HG03378 (cell line): ENCODE results near the gene PTBP3.
"Not testable (repeated sequence)": the region's sequence is repeated elsewhere in the genome, so short reads cannot be mapped to it uniquely, and the experiment has no call there.

Source experiments
- ATAC-seq: cut with Tn5 transposase; IDR thresholded peaks from one replicate; pipeline ENCODE4 v1.9.1; 2021; ENCODE audit warnings: mild to moderate bottlenecking, moderate library complexity; ENCODE audit not compliant: unreplicated experiment

Gene PTBP3

DNA sequence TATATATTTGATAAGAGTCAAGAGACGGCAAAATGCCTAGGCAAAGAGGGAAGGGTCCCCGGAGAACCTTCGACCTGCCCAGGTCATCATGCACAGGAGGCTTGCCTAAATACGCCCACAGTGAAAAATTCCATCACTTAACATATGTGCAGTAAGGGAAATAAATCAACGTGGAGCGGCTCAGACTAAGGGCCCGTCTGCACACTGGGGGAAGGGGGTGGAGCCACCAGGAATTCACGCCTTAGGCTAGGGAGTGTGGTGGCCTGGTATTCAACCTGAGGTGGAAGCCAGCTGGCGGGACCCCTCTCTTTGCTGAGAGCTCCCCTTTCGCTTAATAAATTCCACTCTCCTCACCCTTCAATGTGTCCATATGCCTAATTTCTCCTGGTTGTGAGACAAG lies 8.3 kb downstream of the PTBP3 start:
- no peak for ATAC-seq

DNA sequence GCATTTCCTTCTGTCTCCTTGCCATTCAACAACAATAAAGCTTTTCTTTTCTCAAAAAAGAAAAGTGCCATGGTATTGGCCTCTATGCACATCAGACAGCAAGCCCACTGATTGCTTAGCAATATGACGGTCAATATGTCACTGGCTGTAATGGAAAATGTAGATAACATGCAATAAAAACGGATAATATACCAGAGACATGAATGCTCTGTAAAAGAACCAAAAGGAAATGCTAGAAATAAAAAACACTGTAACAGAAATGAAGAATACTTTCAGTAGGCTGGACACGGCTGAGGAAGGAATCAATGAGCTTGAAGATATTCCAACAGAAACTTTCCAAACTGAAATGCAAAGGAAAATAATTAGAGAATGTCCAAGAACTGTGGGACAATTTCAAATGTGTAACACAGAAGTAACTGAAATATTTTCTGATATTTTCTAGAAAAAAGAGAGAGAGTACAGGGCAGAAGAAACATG lies 10.0 kb downstream of the PTBP3 start:
- no peak for ATAC-seq

DNA sequence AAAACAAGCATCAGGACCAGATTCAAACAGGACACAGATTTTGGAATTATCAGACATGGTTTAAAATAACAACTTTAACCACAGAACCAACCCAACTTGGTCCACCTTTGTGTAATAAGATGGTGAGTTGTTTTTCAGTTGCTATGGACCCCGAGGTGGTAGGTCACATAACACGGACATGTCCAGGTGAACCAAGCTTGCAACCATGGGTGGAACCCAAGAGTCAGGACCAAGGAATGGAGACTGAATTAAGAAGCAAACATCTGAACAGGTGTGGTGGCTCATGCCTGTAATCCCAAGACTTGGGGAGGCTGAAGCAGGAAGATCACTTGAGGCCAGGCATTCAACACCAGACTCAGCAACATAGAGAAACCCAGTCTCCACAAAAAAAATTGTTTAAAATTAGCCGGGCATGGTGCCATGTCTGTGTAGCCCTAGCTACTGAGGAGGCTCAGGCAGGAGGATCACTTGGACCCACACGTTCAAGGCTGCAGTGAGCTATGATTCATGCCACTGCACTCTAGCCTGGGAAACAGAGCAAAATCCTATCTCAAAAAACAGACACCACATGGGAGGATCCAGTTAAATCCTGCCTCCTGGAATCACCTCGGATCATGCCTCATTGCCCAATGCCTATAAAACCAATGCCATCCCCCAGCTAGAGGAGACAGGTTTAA lies 10.6 kb downstream of the PTBP3 start:
- ATAC-seq = no peak

DNA sequence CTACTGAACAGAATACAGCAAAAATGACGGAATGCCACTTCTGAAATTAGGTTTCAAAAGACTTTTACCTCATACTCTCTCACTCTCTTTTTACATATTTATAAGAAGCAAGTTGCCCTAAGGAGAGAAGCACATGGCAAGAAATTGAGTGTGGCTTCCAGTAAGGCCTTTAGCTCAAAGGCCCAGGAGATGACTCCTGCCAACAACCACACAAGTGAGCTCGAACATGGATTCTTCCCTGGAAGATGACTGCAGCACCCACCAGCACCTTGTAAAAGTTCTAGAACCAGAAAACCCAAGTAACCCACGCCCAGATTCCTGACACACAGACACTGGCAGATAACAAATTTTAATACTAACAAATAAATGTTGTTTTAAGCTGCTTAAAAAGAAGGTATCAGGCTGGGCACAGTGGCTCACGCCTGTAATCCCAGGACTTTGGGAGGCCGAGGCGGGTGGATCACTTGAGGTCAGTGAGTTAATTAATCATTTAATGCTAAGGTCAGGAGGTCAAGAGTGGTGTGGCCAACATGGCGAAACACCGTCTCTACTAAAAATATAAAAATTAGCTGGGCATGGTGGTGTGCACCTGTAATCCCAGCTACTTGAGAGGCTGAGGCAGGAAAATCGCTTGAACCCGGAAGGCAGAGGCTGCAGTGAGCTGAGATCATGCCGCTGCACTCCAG lies 17.0 kb downstream of the PTBP3 start:
- ATAC-seq = no peak

DNA sequence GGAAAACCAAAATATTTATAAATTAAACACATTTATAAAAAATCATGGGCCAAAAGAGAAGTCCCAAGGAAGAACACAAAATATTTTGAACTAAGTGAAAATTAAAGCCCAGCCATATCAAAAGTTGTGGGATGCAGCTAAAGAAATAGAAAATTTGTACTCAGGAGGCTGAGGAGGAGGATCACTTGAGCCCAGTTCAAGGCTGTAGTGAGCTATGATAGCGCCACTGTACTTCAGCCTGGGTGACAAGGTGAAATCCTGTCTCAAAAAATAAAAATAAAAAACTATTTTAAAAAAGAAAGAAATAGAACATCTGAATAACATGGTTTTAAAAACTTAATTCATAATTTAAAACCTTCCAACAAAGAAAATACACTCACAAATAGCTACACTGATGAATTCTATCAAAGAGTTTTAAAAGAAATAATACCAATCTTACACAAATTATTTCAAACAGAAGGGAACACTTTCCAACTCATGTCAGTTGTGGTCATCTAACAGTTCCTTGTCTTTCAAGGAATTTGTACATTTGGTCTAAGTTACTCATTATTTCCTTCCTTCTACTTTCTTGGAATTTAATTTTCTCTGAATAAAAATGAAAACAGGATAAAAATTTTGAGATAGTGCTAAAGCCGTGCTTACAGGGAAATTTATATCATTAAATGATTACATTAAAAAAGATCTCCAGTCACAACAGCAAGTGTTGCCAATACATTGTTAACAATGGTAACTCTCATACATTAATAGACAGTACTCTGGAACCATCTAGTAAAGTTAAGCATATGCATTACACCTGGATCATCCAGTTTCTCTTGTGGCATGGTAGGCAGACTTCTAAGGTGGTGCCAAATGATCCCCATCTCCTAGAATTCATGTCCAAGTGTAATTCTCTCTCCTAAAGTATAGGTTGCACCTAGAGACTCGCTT lies 17.8 kb downstream of the PTBP3 start:
- no peak for ATAC-seq

DNA sequence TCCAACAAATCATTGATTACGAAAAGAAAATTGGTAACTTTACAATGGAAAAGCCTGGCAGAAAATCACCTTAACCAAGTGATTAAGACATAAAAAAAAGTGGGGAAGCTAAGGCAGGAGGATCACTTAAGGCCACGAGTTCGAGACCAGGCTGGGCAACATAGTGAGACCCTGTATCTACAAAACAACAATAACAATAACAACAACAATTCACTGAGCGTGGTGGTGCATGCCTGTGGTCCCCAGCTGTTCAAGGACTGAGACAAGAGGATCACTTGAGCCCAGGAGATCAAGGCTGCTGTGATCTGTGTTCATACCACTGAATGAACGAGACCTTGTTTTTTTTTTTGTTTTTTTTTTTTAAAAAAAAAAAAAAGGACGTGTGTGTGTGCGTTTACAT lies 21.3 kb downstream of the PTBP3 start:
- no peak for ATAC-seq

DNA sequence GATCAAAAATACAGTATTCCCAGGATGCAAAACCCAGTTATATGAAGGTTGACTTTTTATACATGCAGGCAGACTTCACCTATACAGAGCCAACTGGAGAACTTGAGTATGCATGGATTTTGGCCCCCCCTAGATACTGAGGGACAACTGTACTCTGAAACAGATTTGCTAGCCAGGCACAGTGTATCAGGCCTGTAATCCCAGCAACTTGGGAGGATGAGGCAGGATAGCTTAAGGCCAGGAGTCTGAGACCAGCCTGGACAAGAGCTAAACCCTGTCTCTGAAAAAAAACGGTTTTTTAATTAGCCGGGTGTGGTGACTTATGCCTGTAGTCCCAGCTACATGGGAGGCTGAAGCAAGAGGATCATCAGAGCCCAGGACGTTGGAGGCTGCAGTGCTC lies 21.9 kb downstream of the PTBP3 start:
- ATAC-seq = no peak

DNA sequence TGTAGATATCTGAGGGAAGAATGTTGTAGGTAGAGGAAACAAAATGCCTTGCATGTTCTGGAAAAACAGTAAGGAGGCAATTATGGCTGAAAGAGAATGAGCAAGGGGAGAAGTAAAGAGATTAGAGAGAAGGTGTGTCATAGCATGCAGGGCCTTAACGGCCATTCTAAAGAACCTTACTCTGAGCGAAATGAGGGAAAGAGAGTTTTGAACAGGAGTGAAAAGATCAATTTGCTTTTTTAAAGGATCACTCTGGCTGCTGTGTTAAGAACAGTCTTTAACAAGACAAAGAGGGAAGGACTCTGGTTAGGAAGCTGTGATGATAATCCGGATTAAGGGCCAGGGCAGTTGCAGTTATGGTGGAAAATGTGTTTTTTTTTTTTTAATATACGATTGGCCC lies 22.6 kb downstream of the PTBP3 start:
- no peak for ATAC-seq

DNA sequence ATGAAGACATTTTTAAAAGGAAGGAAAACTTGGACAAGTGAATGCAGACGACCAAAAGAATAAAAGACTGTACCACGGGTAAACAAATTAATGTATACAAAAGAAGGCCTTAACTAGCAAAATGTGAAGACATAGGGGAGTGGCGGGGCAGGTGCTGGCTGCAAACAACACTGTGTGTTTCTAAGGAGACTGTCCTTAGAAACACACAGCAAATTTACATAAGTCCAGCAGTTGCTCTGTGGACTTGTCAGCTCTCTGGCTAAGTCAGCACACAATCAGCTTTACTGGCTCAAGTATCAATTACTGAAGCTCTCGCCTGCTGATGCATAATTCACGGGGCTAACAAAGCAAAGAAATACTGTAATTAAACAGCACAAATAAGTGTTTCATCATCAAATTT lies 24.8 kb downstream of the PTBP3 start:
- ATAC-seq = no peak

DNA sequence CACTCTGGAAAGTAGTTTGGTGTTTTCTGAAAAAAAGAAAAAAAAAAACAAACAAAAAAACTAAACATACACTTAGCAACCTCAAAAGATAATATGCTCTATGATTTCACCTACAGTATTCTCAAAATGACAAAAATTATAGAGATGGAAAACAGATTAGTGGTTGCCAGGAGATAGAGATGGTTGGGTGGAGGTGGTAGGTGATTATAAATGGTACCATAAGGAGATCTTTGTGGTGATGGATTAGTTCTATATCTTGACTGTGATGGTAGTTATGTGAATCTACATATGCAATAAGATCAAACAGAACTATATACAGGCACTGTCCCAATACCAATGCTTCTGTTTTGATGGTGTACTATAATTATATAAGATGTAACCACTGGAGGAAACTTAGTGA lies 32.0 kb downstream of the PTBP3 start:
- no peak for ATAC-seq

DNA sequence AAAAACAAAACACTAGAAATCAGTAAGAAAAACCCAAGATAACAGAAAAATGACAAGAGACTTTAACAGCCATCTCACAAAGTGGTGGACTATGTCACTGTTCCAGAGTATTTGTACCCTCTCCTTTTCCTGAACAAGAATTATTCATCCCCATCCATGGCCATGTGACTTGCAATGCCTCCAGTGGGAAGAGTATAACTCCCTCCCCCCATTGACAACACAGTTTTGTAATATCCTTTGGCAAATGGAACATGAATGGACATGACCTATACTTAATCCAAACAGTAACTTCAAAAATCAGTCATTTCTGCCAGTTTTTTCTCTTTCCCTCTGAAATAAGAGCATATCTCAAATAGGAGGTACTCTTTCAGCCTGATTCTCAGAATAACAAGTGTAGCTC lies 33.9 kb downstream of the PTBP3 start:
- no peak for ATAC-seq

DNA sequence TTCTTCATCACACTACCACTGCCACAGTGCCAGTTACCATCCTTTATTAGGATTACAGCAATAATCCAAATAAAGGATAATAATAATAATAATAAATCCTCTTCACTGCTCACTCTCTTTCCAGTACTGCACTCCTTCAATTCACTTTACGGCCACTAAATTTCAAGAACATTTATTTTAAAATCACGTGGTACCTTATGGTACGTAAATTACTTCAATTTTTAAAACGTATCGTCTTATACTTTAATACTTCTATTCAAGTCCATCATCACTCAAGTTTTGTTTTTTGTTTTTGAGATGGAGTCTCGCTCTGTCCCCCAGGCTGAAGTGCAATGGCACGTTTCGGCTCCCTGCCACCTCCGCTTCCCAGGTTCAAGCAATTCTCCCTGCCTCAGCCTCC lies 36.5 kb downstream of the PTBP3 start:
- ATAC-seq = no peak

DNA sequence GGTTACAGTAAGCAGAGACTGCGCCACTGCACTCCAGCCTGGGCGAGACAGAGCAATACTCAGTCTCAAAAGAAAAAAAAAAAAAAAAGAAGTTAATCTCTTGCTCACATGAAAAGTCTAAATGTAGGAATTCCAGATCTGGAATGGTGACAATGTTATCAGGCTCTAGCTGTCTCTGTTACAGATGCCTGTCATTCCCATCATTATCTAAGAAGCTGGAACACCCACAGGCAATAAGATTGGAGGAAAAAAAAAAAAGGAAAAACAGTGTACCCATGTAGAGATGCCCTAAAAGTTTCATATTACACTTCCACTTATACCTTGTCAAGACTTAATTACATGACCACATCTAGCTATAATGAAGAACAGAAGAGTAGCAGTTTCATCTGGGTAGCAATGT lies 38.2 kb downstream of the PTBP3 start:
- ATAC-seq = no peak

DNA sequence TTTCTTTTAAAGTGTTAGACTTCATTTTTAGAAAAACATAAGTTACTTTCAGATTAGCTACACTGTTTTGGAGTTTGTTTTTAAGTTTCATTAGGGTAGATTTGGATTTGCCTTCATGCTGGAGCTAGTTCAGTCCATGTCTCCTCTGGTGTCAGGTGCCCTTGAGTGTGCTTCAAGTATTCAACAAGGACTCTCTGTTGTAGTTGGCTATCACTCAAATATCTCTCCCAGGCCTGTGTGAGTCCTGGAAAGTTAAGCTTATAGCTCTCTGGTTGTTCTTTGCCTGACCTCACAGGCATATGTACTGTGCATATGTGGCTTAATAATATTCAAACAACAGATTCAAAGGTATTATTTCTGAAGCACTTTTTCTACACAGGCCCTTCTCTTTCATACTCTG lies 45.4 kb downstream of the PTBP3 start:
- ATAC-seq = no peak

DNA sequence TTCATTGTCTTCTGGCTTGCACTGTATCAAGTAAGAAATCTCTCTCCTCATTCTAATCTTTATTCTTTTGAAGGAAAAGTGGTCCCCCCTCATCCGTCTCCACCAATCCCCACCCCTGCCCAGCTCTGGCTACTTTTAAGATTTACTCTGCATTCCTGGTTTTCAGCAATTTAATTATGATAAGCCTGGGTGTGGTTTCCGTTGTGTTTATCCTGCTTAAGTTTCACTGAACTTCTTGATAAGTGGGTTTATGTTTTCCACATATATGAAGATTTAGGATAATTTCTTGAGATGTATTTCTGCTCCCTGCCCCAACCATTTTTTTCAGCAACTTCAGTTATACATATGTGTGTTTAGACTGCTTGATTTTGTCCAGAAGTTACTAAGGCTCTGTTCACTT lies 46.5 kb downstream of the PTBP3 start:
- ATAC-seq = no peak

DNA sequence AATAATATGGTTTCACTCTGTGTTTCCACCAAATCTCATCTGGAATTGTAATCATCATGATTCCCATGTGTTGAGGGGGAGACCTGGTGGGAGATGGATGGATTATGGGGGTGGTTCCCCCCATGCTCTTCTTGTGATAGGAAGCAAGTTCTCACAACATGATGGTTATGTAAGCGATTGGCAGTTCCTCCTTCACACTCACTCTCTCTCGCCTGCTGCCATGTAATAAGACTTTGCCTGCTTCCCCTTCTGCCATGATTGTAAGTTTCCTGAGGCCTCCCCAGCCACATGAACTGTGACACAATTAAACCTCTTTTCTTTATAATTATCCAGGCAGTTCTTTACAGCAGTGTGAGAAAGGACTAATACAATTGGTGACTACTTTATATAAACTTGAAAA lies 48.4 kb downstream of the PTBP3 start:
- no peak for ATAC-seq

DNA sequence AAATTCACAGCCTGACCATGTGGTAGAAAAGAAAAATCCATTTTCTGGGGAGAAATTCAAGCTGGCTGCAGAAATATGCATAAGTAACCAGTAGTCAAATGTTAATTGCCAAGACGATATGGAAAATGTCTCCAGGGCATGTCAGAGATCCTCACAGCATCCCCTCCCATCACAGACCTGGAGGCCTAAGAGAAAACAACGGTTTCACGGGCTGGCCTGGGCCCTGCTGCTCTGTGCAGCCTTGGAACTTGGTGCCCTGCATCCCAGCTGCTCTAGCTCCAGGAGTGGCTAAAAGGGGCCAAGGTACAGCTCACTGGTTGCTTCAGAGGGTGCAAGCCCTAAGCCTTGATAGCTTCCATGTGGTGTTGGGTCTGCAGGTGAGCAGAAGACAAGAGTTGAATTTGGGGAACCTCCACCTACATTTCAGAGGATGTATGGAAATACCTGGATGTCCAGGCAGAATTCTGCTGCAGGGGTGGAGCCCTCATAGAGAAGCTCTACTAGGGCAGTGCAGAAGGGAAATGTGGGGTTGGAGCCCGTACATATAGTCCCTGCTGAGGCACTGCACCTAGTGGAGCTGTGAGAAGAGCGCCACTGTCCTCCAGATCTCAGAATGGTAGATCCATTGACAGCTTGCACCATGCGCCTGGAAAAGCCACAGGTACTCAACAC lies 49.7 kb downstream of the PTBP3 start:
- no peak for ATAC-seq

DNA sequence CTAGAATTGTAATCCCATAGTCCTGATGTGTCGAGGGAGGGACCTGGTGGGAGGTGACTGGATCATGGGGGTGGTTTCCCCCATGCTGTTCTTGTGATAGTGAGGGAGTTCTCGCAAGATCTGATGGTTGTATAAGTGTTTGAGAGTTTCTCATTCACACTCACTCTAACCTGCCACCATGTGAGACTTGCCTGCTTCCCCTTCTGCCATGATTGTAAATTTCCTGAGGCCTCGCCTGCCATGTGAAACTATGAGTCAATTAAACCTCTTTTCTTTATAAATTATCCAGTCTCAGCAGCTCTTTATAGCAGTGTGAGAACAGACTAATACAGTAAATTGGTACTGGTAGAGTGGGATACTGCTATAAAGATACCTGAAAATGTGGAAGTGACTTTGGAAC lies 50.6 kb downstream of the PTBP3 start:
- ATAC-seq = not testable (repeated sequence)

DNA sequence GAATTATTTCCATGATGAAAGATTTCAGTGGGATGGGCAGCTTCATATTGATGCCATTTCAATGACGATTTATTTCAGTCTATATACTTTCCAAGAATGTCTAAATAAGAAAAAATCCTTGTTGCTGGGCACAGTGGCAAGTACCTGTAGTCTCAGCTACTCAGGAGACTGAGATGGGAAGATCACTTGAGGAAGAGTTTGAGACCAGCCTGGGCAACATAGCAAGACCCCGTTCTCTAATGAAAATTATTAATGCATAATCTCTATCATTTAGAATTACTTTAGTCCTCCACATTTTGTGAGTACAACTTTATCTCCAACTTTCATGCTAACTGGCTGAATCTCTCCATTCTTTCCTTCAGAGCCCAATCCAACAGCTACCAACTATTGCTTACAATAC lies 52.5 kb downstream of the PTBP3 start:
- no peak for ATAC-seq

DNA sequence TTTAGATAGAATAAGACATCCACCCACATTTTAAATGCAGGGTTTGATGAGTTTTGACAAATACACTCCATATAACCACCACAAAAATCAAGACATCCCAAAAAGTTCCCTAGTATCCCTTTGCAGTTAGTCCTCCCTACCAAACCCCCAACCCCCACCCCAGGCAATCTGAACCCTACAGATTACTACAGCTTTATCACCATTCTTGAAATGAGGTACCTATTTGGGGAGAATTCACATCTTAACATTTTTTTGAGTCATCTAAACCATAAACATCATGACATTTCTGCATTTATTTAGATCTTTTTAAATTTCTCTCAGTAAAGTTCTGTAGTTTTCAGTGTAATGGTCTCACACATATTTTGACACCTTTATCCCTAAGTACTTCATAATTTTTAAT lies 53.9 kb downstream of the PTBP3 start:
- ATAC-seq = no peak

DNA sequence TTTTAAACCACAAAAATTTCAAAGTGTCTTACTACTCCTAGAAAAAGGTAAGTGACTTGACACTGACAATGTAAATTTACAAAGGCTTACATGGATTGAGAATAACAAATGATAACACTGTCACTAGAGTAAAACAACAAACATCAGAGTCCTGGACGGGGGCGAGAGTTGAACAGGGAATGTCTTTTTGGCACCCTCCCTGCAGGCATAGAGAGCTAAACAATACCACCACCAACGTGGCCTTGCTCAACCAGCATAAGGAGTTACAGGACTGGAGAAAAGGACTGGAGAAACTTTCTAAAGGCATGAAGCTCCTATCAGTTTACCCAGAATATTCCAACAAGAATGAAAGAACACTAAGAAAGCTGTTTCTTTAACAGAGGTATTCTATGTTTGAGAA lies 55.3 kb downstream of the PTBP3 start:
- no peak for ATAC-seq
